ENCODE data around the gene CHPF2.

The CHPF2 gene

DNA sequence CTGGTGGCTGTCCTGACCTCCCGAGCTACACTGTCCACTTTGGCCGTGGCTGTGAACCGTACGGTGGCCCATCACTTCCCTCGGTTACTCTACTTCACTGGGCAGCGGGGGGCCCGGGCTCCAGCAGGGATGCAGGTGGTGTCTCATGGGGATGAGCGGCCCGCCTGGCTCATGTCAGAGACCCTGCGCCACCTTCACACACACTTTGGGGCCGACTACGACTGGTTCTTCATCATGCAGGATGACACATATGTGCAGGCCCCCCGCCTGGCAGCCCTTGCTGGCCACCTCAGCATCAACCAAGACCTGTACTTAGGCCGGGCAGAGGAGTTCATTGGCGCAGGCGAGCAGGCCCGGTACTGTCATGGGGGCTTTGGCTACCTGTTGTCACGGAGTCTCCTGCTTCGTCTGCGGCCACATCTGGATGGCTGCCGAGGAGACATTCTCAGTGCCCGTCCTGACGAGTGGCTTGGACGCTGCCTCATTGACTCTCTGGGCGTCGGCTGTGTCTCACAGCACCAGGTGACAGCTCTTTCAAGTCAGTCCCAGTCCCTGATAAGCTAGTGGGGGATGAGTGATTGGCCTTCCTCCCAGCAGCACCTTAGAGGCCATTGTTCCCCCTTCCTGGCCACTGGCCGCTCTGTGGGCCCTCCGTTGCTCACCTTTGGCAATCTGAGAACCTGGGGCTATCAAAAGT is 3.0 kb downstream of the CHPF2 start:
- Histone ChIP-seq H3K9ac (ENCODE audit: low read length in 2 of 2) (no peak overlapping the region), H3K36me3 (ENCODE audit: control insufficient read depth in 2 of 2, insufficient read depth in 2 of 2, low read length in 2 of 2) (peaks cover 24 to 40% of the 10 kb centered on the region in 2 donors), H3K9me3 (ENCODE audit: control insufficient read depth in 2 of 2, low read length in 2 of 2) (no peaks in the 10 kb centered on the region), H3K27ac (ENCODE audit: low read length) (no peak overlapping the region), H3K4me3 (ENCODE audit: low read length in 2 of 2) (no peak overlapping the region), H3K27me3 (ENCODE audit: control insufficient read depth in 1 of 2, insufficient read depth in 2 of 2, low read length in 2 of 2) (no peaks in the 10 kb centered on the region), H3K4me1 (ENCODE audit: control insufficient read depth, insufficient read depth, low read length) (peaks cover 19% of the 10 kb centered on the region)

DNA sequence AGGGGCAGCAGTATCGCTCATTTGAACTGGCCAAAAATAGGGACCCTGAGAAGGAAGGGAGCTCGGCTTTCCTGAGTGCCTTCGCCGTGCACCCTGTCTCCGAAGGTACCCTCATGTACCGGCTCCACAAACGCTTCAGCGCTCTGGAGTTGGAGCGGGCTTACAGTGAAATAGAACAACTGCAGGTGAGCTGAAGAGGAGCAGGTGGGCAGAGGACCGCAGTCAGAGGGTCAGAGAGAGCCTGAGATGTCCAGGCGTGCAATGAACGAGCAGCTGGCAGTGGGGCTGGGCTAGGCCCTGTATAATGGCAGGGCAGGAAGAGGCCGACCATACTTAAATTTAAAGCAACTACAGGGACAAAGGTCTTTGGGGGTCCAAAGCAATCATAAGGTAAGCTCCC is 4.1 kb downstream of the CHPF2 start:
- H3K9ac ChIP-seq (ENCODE audit: low read length in 2 of 2): no peak overlapping the region
- H3K4me1 ChIP-seq (ENCODE audit: control insufficient read depth, insufficient read depth, low read length): peaks cover 19% of the 10 kb centered on the region
- peaks cover 24 to 48% of the 10 kb centered on the region in 2 donors for H3K36me3 ChIP-seq (ENCODE audit: control insufficient read depth in 2 of 2, insufficient read depth in 2 of 2, low read length in 2 of 2)
- no peaks in the 10 kb centered on the region for H3K27me3 ChIP-seq (ENCODE audit: control insufficient read depth in 1 of 2, insufficient read depth in 2 of 2, low read length in 2 of 2)
- no peak overlapping the region for H3K4me3 ChIP-seq (ENCODE audit: low read length in 2 of 2)
- no peak overlapping the region for H3K27ac ChIP-seq (ENCODE audit: low read length)
- no peaks in the 10 kb centered on the region for H3K9me3 ChIP-seq (ENCODE audit: control insufficient read depth in 2 of 2, low read length in 2 of 2)

DNA sequence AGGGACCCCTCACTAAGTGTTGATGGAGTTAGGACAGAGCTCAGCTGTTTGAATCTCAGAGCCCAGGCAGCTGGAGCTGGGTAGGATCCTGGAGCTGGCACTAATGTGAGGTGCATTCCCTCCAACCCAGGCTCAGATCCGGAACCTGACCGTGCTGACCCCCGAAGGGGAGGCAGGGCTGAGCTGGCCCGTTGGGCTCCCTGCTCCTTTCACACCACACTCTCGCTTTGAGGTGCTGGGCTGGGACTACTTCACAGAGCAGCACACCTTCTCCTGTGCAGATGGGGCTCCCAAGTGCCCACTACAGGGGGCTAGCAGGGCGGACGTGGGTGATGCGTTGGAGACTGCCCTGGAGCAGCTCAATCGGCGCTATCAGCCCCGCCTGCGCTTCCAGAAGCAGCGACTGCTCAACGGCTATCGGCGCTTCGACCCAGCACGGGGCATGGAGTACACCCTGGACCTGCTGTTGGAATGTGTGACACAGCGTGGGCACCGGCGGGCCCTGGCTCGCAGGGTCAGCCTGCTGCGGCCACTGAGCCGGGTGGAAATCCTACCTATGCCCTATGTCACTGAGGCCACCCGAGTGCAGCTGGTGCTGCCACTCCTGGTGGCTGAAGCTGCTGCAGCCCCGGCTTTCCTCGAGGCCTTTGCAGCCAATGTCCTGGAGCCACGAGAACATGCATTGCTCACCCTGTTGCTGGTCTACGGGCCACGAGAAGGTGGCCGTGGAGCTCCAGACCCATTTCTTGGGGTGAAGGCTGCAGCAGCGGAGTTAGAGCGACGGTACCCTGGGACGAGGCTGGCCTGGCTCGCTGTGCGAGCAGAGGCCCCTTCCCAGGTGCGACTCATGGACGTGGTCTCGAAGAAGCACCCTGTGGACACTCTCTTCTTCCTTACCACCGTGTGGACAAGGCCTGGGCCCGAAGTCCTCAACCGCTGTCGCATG is 5.2 kb downstream of the CHPF2 start:
- Histone ChIP-seq H3K9me3 (ENCODE audit: control insufficient read depth in 2 of 2, low read length in 2 of 2) (no peaks in the 10 kb centered on the region), H3K27ac (ENCODE audit: low read length) (no peak overlapping the region), H3K4me1 (ENCODE audit: control insufficient read depth, insufficient read depth, low read length) (peaks cover 14% of the 10 kb centered on the region), H3K27me3 (ENCODE audit: control insufficient read depth in 1 of 2, insufficient read depth in 2 of 2, low read length in 2 of 2) (no peaks in the 10 kb centered on the region), H3K36me3 (ENCODE audit: control insufficient read depth in 2 of 2, insufficient read depth in 2 of 2, low read length in 2 of 2) (peaks cover 34 to 58% of the 10 kb centered on the region in 2 donors), H3K9ac (ENCODE audit: low read length in 2 of 2) (no peak overlapping the region), H3K4me3 (ENCODE audit: low read length in 2 of 2) (no peak overlapping the region)

DNA sequence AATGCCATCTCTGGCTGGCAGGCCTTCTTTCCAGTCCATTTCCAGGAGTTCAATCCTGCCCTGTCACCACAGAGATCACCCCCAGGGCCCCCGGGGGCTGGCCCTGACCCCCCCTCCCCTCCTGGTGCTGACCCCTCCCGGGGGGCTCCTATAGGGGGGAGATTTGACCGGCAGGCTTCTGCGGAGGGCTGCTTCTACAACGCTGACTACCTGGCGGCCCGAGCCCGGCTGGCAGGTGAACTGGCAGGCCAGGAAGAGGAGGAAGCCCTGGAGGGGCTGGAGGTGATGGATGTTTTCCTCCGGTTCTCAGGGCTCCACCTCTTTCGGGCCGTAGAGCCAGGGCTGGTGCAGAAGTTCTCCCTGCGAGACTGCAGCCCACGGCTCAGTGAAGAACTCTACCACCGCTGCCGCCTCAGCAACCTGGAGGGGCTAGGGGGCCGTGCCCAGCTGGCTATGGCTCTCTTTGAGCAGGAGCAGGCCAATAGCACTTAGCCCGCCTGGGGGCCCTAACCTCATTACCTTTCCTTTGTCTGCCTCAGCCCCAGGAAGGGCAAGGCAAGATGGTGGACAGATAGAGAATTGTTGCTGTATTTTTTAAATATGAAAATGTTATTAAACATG is 6.0 kb downstream of the CHPF2 start:
- no peak overlapping the region for H3K27ac ChIP-seq (ENCODE audit: low read length)
- H3K9ac ChIP-seq (ENCODE audit: low read length in 2 of 2): no peak overlapping the region
- H3K27me3 ChIP-seq (ENCODE audit: control insufficient read depth in 1 of 2, insufficient read depth in 2 of 2, low read length in 2 of 2): no peaks in the 10 kb centered on the region
- H3K4me3 ChIP-seq (ENCODE audit: low read length in 2 of 2): no peak overlapping the region
- H3K9me3 ChIP-seq (ENCODE audit: control insufficient read depth in 2 of 2, low read length in 2 of 2): no peaks in the 10 kb centered on the region
- peaks cover 34 to 59% of the 10 kb centered on the region in 2 donors for H3K36me3 ChIP-seq (ENCODE audit: control insufficient read depth in 2 of 2, insufficient read depth in 2 of 2, low read length in 2 of 2)
- peaks cover 10% of the 10 kb centered on the region for H3K4me1 ChIP-seq (ENCODE audit: control insufficient read depth, insufficient read depth, low read length)

DNA sequence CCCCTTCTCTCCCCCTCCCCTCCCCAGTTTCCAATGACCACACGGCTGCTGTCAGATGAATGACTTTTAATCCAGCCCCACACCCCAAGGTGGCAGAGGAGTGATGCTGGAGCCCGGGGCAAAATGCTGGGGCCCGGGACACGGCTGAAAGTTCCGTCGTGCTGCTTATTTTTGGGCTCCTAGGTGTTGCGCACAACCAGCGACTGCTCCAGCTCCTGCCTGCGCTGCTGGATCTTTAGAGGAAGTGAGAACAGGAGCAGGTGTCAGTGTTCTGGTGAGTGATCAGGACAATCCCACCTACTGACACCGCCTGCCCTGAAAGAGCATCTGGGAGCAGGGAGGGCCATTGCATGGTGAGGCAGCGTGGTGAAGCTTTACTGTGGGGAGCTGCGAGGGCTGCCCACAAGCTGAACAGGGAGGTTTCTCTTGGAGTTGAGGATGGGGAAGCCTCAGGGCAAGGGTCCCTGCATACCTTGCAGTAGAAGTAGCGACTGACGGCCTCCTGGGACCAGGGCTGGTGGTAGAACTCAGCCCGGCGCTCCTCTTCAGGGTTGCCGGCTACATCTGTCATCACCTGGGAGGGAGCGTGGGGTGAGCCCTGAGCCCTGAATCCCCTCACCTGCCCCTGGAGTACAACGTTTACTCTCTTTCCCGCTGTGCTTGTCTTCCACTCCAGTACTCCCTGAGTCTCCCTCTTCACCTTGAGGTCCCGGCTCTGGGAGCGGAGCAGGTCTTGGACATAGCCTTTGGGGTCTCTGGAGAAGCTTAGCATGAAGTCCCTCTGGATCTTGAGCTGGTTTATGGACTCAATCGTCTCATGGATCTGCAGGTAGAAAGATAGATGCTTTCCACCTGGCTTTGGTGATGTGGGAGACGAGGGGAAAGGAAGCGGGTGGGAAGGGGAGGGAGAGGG is 6.9 kb downstream of the CHPF2 start:
- Histone ChIP-seq H3K4me3 (ENCODE audit: low read length in 2 of 2) (no peak overlapping the region), H3K36me3 (ENCODE audit: control insufficient read depth in 2 of 2, insufficient read depth in 2 of 2, low read length in 2 of 2) (peaks cover 34 to 59% of the 10 kb centered on the region in 2 donors), H3K9ac (ENCODE audit: low read length in 2 of 2) (no peak overlapping the region), H3K4me1 (ENCODE audit: control insufficient read depth, insufficient read depth, low read length) (peaks cover 11% of the 10 kb centered on the region), H3K27ac (ENCODE audit: low read length) (no peak overlapping the region), H3K27me3 (ENCODE audit: control insufficient read depth in 1 of 2, insufficient read depth in 2 of 2, low read length in 2 of 2) (no peaks in the 10 kb centered on the region), H3K9me3 (ENCODE audit: control insufficient read depth in 2 of 2, low read length in 2 of 2) (no peaks in the 10 kb centered on the region)

DNA sequence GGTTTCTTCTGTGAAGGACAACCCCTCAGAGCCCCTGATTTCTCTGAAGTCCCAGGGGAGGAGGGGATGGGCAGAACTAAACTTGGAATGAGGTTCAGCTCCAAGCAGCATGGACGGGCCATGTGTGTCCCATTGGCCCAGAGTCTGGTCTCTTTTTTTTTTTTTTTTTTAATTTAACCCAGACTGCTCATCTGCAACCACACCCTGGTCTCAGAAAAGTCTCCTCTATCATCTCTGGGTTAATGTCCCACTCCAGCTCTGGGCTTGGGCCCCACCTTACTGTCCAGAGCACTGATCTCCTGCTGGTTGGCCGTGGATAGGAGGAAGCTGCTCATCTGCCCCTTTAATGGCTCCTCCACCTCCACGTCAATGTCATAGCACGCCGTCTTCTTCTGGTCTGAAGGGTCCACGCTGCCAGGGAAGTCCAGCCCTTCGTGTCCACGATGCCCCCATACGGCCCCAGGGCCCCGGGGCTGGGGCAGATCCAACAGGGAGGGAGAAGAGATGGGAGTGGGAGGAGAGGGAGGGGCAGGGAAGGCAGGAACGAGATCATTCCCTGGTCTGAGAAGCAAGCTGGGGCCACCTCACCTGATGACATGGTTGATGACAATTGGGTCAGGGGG is 7.7 kb downstream of the CHPF2 start:
- no peak overlapping the region for H3K27ac ChIP-seq (ENCODE audit: low read length)
- no peak overlapping the region for H3K9ac ChIP-seq (ENCODE audit: low read length in 2 of 2)
- H3K36me3 ChIP-seq (ENCODE audit: control insufficient read depth in 2 of 2, insufficient read depth in 2 of 2, low read length in 2 of 2): peaks cover 34 to 59% of the 10 kb centered on the region in 2 donors
- no peak overlapping the region for H3K4me3 ChIP-seq (ENCODE audit: low read length in 2 of 2)
- peaks cover 19% of the 10 kb centered on the region for H3K4me1 ChIP-seq (ENCODE audit: control insufficient read depth, insufficient read depth, low read length)
- H3K27me3 ChIP-seq (ENCODE audit: control insufficient read depth in 1 of 2, insufficient read depth in 2 of 2, low read length in 2 of 2): no peaks in the 10 kb centered on the region
- no peaks in the 10 kb centered on the region for H3K9me3 ChIP-seq (ENCODE audit: control insufficient read depth in 2 of 2, low read length in 2 of 2)

DNA sequence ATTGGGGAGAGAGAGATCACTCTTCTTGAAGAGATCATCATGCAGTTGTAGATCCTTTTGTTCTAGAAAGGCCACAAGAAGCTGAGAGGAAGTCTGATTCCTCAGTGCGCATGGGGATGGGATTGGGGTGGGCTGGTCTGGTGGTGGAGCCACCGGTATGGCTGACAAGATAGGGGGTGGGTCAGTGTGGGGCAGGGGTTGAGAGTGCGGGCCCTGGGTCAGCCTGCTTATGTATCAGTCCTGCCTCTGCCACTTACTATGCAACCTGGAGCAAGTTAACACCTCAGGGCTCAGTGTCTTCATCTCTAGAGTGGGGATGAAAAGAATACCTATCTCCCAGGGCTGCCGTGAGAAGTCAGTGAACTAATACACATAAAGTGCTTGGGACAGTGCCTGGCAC is 8.3 kb downstream of the CHPF2 start:
- H3K36me3 ChIP-seq (ENCODE audit: control insufficient read depth in 2 of 2, insufficient read depth in 2 of 2, low read length in 2 of 2): peaks cover 28 to 55% of the 10 kb centered on the region in 2 donors
- no peaks in the 10 kb centered on the region for H3K27me3 ChIP-seq (ENCODE audit: control insufficient read depth in 1 of 2, insufficient read depth in 2 of 2, low read length in 2 of 2)
- H3K9ac ChIP-seq (ENCODE audit: low read length in 2 of 2): no peak overlapping the region
- H3K27ac ChIP-seq (ENCODE audit: low read length): no peak overlapping the region
- H3K4me1 ChIP-seq (ENCODE audit: control insufficient read depth, insufficient read depth, low read length): peaks cover 24% of the 10 kb centered on the region
- no peak overlapping the region for H3K4me3 ChIP-seq (ENCODE audit: low read length in 2 of 2)
- H3K9me3 ChIP-seq (ENCODE audit: control insufficient read depth in 2 of 2, low read length in 2 of 2): no peaks in the 10 kb centered on the region

DNA sequence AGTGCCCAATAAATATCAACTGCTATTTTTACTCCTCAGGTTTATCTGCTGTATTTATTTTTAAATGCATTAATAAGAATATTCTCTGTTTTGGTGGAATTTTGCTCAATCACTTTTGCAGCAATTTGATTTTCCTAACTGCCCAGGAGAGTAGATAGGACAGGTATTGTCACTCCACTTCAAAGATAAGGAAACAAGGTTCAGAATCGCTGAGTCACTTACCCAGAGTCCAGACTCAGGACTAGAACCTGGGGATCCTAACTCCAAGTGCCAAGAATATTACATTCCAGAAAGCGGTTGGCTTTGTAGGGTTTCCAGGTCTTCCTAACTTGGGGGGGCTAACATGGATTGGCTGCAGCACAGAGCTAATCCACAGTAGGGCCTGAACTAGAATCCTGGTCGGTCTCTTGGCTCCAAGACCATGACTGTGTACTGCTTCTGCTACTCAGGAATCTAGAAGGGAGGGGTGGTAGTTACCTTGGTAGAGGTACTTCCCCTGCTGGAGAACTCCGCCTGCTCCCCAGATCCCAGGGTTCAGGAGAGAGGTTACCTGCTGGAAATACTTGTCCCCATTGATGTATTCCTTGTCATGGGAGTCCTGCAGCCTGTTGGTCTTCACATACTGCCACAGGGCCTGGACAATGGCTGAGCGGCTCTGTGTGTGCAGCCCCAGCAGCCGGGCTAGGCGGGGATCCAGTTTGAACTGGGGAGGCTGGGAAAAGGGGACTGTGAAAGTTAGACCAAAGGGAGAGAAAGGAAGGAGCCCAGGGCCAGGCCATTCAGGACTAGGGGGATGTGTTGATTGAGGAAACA is 8.9 kb downstream of the CHPF2 start:
- H3K36me3 ChIP-seq (ENCODE audit: control insufficient read depth in 2 of 2, insufficient read depth in 2 of 2, low read length in 2 of 2): peaks cover 25 to 51% of the 10 kb centered on the region in 2 donors

DNA sequence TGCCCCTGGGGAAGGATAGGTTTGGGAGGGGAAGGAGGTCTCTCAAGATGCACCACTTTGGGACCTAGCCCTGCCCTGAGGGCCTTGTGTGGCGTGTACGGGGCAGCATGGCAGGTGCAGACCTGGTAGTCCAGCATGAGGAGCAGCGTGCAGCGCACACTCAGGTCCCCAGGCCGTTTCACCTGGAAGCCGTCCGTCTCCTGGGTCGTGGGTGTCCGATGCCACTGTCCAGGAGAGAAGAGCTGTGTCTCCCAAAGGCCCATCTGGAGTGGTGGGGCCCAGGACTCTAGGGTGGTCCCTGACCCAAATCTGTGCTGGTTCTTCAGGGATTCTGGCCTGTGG is 9.4 kb downstream of the CHPF2 start:
- no peak overlapping the region for H3K9ac ChIP-seq (ENCODE audit: low read length in 2 of 2)
- no peaks in the 10 kb centered on the region for H3K27me3 ChIP-seq (ENCODE audit: control insufficient read depth in 1 of 2, insufficient read depth in 2 of 2, low read length in 2 of 2)
- H3K4me3 ChIP-seq (ENCODE audit: low read length in 2 of 2): no peak overlapping the region
- H3K9me3 ChIP-seq (ENCODE audit: control insufficient read depth in 2 of 2, low read length in 2 of 2): no peaks in the 10 kb centered on the region
- peaks cover 36% of the 10 kb centered on the region for H3K4me1 ChIP-seq (ENCODE audit: control insufficient read depth, insufficient read depth, low read length)
- H3K36me3 ChIP-seq (ENCODE audit: control insufficient read depth in 2 of 2, insufficient read depth in 2 of 2, low read length in 2 of 2): peaks cover 25 to 46% of the 10 kb centered on the region in 2 donors
- peak overlapping the region; percentile 31 for H3K27ac ChIP-seq (ENCODE audit: low read length)

More for the DNA sequence above, 8.9 kb downstream of the CHPF2 start:
- peak overlapping the region; percentile 31 for H3K27ac ChIP-seq (ENCODE audit: low read length)
- H3K4me3 ChIP-seq (ENCODE audit: low read length in 2 of 2): no peak overlapping the region
- H3K9ac ChIP-seq (ENCODE audit: low read length in 2 of 2): no peak overlapping the region
- H3K27me3 ChIP-seq (ENCODE audit: control insufficient read depth in 1 of 2, insufficient read depth in 2 of 2, low read length in 2 of 2): no peaks in the 10 kb centered on the region
- no peaks in the 10 kb centered on the region for H3K9me3 ChIP-seq (ENCODE audit: control insufficient read depth in 2 of 2, low read length in 2 of 2)
- H3K4me1 ChIP-seq (ENCODE audit: control insufficient read depth, insufficient read depth, low read length): peaks cover 31% of the 10 kb centered on the region

Data from stomach smooth muscle (tissue), 2 donors.